ELF-1 (cell line): ENCODE measurements around the gene ZNF175.

Experiments used
- DNase-seq: peaks from one replicate; pipeline ENCODE4 v3.0.0-alpha.2; 2016; ENCODE audit warnings: low read depth, low spot score

ZNF175 gene

GRCh38 chr19:51549533-51550324, 21.4 kb upstream of the ZNF175 start:
- DNase-seq = no peak

- no peak for DNase-seq
Observed at GRCh38 chr19:51550848-51551672, 20.0 kb upstream of the ZNF175 start.

- DNase-seq = no peak
Observed at GRCh38 chr19:51551673-51552432, 19.2 kb upstream of the ZNF175 start.

GRCh38 chr19:51552608-51552995, 18.5 kb upstream of the ZNF175 start:
- no peak for DNase-seq

- DNase-seq = peak; percentile 93
Observed at GRCh38 chr19:51552996-51553725, 17.9 kb upstream of the ZNF175 start.

- no peak for DNase-seq
Observed at GRCh38 chr19:51559240-51559639, 11.8 kb upstream of the ZNF175 start.

- no peak for DNase-seq
Observed at GRCh38 chr19:51560339-51560738, 10.7 kb upstream of the ZNF175 start.

GRCh38 chr19:51564791-51565190, 6.3 kb upstream of the ZNF175 start:
- DNase-seq = peak; percentile 11

- DNase-seq = no peak
Observed at GRCh38 chr19:51565583-51565982, 5.5 kb upstream of the ZNF175 start.

GRCh38 chr19:51566489-51567100, 4.5 kb upstream of the ZNF175 start:
- no peak for DNase-seq

- no peak for DNase-seq
Observed at GRCh38 chr19:51567583-51567982, 3.5 kb upstream of the ZNF175 start.

- no peak for DNase-seq
Observed at GRCh38 chr19:51568456-51568855, 2.6 kb upstream of the ZNF175 start.

GRCh38 chr19:51571599-51571998, 516 bp downstream of the ZNF175 start:
- DNase-seq = peak; percentile 8

- no peak for DNase-seq
Observed at GRCh38 chr19:51572410-51572809, 1.3 kb downstream of the ZNF175 start.

- DNase-seq = no peak
Observed at GRCh38 chr19:51572908-51573307, 1.8 kb downstream of the ZNF175 start.

- DNase-seq = no peak
Observed at GRCh38 chr19:51573331-51573730, 2.2 kb downstream of the ZNF175 start.

GRCh38 chr19:51576850-51577249, 5.8 kb downstream of the ZNF175 start:
- DNase-seq = no peak

- DNase-seq = no peak
Observed at GRCh38 chr19:51586103-51586728, 15.1 kb downstream of the ZNF175 start.

GRCh38 chr19:51586799-51587198, 15.7 kb downstream of the ZNF175 start:
- DNase-seq = no peak
